ENCODE results near the gene ACADS.
A peak's percentile ranks its signal among the peaks of the same experiment; 100 is the strongest.

Gene ACADS, protein sequence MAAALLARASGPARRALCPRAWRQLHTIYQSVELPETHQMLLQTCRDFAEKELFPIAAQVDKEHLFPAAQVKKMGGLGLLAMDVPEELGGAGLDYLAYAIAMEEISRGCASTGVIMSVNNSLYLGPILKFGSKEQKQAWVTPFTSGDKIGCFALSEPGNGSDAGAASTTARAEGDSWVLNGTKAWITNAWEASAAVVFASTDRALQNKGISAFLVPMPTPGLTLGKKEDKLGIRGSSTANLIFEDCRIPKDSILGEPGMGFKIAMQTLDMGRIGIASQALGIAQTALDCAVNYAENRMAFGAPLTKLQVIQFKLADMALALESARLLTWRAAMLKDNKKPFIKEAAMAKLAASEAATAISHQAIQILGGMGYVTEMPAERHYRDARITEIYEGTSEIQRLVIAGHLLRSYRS

DNA sequence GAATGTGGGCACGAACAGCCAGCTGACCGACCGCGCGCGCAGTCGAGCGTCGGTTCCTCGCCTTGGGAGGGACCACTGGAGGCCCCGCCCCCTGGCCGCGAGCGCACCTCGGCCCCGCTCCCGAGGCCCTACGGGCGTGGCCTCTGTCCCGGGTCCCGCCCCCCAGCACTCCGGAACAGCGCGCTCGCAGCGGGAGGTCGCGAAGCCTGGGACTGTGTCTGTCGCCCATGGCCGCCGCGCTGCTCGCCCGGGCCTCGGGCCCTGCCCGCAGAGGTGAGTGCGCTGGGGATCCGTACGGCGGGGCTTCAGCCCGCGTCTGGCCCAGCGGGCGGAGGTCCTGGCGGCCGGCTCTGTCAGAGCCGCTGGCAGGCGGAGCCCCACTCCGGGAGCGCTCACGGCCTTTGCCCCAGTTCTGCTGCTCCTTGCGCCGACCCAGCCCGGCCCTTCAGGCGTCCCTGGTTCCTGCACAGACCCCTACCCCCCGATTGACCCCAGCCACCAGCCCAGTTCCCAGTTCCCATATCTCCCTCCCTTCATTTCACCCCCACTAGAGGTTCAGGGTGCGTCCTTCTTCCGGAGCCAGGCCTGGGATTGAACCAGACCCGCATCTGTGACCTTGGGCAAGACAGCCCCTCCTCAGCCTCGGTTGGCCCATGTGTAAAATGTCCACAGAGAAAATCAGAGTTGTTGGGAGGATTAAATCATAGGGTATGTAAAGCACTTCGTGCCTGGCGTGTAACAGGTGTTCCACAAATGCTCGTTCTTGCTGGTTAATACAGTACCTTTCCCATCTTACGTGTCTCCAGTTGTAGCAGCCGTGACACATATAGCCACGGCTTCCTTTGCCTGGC lies at the start of gene ACADS:
Gene ACADS, plus strand, starts transcription at position 168 of the 851 bp plus-strand sequence. Its CDS starts 60 bp downstream, at position 228.
- DNase-seq, result peak; percentile 86

DNA sequence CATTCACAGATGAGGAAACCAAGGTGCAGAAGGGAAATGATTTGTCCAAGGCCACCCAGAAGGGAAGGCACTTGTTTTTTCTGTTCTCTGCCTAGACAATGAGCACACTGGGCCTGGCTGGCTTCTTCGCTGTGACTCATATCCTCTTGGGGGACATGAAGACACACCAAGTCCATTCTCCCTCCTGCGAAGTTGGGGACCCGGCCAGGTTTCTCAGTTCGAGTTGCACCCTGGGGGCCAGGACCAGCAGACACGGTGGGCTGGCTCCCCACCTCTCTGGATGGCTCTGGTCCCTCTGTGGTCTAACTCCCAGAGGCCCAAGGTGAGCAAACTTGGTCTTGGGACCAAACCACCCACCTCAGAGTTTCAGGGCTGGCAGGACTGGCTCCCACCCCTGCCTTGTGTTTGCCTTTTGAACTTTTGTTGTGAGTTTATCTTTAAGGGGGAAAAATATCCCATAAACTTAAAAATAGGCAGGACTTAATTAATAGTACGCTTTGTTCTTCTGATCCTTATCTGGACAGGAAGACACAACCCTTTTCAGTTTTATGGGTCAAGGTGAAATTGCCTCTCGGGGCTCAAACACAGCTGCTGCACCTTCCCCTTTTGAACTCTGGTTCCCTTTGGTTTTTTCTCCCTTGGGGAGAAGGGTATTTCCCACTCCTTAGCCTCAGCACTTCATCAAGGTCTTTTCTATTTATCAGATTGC lies 47.7 kb upstream of the ACADS start:
- DNase-seq, result peak; percentile 53

DNA sequence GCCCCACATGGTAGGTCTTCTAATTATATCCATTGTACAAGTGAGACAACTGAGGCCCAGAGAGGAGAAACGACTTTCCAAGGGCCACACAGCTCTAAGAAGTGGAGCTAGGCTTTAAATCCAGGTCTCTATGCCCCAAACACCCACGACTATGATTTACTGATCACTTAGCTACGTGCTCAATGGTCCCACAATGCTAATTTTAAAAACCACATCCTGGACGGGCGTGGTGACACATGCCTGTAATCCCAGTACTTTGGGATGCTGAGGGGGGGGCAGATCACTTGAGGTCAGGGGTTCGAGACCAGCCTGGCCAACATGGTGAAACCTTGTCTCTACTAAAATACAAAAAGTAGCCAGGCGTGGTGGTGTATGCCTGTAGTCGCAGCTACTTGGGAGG lies 47.1 kb upstream of the ACADS start:
- peak; percentile 26 for DNase-seq

DNA sequence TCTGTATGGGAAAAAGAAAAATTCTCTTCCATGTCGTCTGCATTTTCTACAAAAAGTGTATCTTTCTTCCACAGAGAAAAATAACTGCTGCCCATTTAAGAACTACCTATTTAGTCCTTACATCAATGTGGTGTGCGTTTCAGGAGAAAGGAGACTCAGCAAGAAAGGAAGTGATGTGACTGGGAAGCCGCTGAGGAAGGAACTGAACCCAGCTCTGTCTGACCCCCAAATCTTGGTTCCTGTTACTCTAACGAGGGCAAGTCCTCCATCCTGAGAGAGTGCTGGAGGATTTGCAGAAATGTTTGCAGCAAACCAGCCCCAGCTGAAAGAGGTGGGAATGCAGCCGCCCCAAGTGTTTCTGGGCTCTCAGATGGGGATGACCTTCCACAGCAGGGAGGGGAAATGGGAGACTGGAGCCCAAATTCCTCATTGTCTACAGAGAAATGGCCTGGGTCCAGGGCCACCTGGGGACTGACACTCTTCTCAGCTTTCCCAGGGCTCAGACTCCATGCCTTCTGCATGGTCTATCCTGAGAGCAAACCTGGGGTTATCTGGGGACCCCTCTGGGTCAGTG lies 45.4 kb upstream of the ACADS start:
- peak; percentile 51 for DNase-seq

DNA sequence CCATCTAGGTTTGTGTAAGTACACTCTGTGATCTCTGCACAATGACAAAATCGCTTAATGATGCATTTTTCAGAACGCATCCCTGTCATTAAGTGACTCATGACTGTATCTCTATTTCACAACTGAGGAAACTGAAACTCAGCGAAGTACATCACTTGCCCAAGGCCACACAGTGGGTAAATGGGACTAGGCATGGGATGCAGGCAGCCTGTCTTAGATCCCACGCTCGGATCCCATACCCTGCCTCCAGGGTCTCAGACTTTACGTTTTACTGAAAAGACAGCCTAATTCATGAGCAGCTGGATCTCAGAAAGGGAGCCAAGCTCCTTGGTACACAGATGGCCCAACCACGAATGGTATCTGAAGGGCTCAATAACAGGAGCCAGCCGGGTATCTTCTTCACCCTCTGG lies 41.1 kb upstream of the ACADS start:
- DNase-seq, result peak; percentile 88

DNA sequence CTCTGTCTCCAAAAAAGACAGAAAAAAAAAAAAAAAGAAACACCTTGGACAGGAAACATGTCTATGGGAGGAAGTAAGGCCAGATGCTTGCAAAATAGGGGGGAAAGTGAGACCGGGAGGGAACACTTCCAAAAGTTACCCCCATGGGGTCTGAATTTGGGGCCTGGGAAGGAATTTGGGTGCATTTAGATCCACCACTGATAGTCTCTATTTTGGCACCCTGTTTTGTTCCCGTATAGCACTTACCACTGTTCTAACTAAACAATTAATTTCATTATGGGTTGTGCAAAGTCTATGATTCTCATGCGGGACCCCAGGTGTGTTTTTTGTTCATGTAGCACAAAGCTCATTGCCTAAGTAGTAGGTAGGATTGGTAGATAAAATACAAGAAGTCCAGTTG lies 40.1 kb upstream of the ACADS start:
- no peak for DNase-seq

DNA sequence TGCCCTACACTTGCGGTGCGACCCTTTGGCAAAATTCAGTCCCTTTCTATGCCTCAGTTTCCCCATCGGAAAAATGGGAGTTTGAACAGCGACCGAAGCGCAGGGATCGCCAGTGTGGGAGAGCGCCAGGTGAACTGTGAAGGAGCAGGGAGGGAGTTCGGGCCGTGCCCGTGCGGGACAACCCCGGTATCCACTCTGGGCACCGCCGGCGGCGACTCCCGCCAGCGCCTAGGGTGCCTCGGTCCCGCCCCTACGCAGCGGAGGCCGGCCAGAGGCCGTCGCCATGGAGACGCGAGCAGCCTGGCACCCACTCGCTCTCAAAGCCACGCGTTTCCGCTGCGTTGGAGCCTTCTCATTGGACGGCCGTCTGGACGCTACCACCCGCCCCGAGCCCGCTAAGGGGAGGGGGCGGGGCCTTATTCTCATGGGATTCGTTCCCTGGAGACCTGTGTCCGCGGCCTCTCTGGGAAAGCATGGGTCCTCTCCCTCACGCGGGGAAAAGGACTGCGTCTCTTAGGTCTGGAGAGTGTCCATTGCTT lies 39.4 kb upstream of the ACADS start:
- peak; percentile 97 for DNase-seq

DNA sequence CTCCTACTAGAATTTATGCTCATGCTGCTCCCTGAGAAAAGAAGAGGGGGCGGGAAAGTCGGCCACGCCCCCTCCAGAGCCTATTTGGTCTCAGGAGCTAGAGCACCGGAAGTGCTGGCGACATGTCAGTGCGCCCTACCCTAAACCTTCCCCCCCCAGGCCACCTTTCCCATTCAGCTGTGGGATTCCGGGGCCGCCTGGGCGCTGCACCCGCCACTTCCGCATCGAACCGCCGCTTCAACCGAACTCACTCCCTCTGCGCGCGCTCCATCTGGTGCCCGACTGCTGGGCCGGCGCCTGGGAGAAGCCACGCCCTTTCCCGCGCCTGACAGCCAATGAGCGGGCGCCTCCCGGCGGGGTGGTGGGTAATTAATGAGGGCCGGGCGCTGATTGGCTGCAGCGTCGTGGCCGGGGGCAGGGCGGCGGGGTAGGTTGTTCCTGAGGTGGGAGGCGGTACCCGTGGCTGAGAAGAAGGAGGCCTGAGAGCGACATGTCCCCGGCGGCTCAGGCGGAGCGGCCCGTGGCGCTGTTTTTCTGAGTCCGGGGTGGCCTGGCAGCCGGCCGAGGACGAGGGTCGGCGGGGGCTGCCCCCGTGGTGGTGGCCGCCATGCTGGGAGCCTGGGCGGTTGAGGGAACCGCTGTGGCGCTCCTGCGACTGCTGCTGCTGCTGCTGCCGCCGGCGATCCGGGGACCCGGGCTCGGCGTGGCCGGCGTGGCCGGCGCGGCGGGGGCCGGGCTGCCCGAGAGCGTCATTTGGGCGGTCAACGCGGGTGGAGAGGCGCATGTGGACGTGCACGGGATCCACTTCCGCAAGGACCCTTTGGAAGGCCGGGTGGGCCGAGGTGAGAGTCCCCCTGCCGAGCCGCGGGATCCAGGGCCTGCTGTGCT lies 38.7 kb upstream of the ACADS start, which contains the start of gene MLEC:
Gene MLEC, plus strand, starts transcription at position 460 of the 888 bp plus-strand sequence. Its CDS starts 148 bp downstream, at position 608.
- DNase-seq, result peak; percentile 99

DNA sequence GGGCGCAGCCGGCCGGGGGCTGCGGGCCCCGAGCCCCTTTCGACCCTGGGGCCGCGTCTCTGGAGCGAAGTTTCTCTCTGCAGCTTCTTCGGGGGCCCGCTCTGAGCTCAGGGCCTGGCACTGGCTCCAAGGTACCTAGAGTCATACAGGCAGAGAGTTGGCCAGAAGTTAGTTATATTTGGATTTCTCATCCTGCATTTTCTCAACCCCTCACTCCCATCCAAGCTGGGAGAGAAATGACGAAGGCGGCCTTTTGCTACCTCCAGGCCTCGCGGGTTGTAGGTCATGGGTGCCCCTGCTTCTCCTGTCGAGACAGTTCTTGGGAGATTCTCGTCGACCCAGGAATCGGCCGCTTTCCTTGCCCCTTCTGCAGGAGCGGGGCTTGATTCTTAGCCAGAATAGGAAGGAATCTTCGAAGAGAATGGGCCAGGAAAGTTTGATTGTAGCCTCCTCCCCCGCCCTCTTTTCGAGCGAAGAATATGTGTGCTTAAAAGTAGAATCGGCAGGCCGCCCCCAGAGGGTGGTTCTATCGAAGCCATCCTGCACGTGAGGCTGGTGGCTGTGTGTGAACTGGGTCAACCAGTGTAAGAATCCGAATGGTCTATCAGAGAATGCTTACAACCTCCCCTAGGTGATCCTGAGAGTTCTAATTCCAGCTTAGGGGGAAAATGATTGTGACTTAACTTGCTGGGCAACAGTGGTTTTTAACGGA lies 37.9 kb upstream of the ACADS start:
- peak; percentile 23 for DNase-seq

DNA sequence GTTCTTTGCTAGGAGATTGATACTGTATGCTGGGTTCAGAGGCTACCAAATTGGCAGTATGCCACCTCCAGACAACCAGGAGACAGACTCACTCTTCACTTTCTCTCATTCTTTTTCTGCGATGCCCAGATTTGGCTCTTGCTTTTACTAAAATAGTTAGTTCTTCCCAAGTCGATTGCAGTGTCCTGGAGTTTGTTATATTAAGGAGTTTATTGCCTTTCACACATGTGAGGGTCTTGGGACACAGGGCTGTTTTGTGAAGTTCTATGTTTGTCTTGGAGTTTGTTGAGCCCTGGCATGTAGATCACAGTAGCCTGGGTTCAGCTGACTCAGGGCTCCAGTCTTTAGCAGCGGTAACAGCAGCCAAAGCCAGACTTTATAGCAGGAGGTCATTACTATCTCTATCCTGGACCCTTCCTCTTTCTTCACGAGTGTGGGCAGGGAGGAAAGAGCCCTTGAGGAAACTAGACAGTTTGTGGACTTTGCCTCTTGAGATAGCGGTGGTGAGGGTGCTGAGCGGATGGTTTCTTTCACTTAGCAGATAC lies 37.0 kb upstream of the ACADS start:
- peak; percentile 37 for DNase-seq

DNA sequence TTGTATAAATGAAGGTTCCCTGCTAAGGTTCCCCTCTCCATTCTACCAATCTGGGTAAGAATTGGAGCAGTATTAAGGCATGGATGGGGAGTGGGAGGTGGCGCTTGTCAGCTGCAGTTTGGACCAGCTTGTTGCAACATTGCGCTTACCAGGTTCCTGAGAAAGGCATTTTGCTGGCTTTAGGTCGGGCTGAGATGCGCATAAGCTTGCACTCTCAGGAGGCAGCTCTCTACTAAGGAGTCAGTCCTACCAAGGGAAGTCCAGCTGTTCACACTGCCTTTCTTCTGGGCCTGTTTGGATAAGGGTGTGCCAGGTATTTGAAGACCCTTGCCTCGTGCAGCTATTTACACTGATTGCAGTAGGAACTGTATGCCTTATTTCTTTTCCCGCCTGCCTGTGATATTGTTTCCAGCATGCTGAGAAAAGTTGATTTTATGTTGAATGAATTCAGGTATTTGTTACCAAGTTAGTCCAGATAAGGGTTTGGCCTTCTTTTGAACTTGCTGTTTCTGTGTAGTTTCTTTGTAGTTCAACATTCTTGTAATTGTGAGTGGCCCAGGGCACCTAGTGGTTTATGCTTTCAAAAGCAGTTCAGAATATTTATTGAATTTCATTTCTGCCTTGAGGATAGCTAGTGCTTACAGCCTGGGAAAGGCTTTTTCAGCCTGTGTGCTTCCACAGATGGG lies 36.1 kb upstream of the ACADS start:
- no peak for DNase-seq

DNA sequence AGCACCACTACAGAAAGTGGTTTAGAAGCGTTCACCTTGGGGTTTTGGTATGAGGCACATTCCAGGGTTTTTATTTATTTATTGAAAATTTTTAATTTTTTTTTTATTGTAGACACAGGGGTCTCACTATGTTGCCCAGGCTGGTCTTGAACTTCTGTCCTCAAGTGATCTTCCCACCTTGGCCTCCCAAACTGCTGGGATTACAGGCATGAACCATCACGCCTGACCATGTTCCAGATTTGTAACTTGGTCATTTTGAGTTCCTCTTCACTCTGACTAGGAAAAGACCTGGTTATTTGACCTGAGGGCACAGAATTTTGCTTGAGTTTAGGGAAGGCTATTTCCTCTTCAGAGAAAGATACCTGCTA lies 35.6 kb upstream of the ACADS start:
- no peak for DNase-seq

DNA sequence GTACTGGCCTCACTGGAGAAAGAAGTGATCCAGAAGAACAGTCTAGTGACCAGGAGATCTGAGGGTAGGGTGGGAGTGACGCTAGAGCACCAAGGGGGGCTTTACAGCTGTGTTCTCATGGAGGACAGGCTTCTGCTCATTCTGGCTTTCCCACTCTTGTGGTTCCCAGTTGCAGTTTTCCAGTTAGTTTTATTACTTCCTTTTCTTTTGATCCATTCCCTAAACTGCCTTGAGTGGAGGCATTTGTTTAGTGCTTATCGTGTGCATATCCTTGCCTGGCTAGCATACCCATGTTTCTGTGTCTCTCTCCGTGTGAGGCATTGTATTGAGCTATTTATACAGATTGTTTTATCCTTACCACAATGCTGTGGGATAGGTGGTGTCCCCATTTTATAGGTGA lies 34.6 kb upstream of the ACADS start:
- no peak for DNase-seq

DNA sequence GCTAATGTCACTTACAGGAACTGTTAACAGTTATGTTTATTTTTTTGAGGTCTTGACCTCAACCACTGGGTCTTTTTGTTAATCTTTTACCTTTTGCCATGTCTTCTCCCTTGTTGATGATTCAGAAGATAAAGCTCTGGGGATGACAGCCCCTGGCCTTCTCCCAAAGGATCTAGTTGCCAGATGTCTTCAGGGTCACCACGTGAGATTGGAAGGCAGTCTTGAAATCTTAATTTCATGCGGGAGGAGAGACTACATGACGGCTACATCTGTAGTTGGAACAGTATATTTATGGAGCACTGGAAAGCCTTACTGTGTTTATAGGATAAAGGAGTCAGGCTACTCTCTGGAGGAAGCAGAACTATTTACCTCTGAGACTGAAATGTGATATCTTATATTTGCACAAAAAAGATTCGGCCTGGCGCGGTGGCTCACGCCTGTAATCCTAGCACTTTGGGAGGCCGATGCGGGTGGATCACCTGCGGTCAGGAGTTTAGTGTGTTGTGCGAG lies 33.0 kb upstream of the ACADS start:
- no peak for DNase-seq

DNA sequence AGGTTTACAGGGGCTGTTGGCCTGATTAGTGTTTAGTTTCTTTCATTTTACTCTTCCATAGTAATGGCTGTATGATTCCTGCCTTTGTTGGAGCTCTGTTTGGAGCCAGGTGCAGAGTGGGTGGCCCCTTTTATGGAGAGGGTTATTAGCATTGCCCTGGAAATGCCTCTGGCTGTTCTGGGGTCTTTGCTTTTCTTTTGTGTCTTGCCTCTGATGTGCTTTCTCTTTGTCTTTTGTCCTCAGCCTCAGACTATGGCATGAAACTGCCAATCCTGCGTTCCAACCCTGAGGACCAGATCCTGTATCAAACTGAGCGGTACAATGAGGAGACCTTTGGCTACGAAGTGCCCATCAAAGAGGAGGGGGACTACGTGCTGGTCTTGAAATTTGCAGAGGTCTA lies 31.8 kb upstream of the ACADS start:
- DNase-seq, result no peak

DNA sequence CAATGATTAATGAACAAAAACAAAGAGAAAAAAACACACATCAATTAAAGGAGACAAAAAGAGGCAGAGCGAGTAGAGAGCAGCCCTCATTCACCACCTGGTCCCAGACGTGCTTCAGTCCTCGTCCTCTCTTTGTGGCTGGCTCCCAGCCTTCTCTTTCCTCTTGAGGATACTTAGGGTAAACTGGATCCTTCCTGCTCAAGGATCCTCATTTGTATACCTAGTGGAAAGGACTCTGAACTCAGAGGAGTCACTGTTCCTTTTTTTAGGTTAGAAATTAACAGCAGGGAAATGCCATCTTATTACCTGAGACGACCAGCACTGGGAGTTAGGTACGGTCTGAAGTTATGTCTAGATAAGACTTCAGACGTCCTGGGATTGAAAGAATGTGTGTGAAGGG lies 29.0 kb upstream of the ACADS start:
- DNase-seq, result no peak

DNA sequence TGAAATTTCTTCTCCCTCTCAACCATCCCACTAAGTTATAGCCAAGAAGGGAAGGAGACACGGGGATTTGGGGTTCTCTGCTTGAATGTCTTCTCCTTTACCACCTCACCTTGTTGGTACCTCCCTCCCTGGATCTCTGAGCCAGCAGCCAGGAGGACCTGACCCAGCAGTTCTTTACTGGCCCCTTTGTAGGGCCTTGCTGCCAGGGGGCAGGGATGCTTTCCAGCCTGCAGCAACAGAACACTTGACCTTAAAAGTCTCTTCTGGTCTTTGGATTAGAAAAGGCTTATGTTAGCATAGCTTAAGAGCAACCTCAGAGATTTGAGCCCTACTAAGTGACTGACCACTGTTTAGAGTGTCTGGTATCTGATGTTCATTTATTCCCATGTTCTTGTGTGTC lies 28.3 kb upstream of the ACADS start:
- no peak for DNase-seq

DNA sequence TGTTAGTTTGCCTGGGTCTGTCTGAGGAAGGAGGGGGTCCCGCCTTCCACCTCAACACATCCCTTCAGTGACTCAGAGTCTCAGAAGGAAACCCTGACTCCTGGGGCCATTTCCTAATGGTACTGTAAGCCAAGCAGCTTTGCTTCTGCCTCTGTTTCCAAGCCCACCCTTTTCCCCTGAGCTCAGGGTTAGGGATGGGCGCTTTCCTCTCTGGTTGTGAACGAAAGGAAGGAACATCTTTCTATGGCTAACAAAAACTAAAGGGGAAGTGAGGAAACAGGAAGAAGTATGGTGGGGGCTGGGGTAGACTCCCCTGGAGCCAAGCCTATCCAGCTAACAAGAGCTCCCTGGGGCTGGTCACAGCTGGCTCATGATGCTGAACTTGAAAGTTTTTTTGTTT lies 27.0 kb upstream of the ACADS start:
- DNase-seq, result peak; percentile 58

DNA sequence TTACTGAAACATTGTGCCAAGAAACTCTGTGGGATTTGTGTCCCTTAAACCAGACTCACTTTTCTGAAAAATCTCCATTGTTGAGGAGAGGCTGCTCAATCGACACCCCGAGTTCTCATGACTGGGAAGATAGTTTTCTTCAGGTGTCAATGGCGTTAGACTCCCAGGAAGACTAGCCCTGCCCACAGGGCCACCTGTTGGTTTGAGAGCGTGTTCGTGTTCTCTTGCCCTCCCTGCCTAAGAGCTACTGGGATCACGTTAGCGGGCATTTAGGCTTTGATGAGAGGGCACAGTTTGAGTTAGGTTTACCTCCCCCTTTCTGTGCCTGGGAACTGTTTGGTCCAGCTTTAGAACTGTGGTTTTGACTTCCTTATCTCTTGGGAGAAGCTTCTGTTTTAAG lies 26.1 kb upstream of the ACADS start:
- DNase-seq, result no peak

DNA sequence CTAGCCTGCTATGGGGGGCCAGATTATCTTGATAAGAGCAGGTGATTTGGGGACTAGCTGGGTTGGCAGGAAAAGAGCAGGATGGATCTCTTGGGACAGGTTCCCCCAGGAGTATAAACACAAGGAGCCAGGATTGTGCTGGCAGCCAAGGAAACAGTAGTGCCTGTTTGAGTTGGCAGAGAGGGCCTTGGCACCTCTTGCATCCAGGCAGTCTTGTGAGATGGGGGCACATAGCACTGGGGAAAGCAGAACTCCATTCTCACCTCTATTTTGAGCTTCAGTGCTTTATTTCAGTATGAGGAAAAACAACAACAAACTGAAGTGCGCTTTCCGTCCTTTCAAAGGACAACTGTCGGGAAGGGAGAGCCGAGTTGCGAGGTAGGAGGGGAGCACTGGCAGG lies 24.7 kb upstream of the ACADS start:
- no peak for DNase-seq

All from MV-4-11 (cell line).